BE2C (cell line): ENCODE results near the gene SREBF2.

Experiments
- DNase-seq: peaks from one replicate; pipeline ENCODE4 v3.0.0-alpha.2; 2020
- H3K27me3 ChIP-seq: fragments of 250-450 bp; sonication (Bioruptor Pico); 2 replicates; pipeline ENCODE4 v1.5.1; 2020; ENCODE audit warnings: mild to moderate bottlenecking
- H3K36me3 ChIP-seq: fragments of 250-450 bp; sonication (Bioruptor Pico); 2 replicates; pipeline ENCODE4 v1.5.1; 2020; ENCODE audit warnings: mild to moderate bottlenecking
- H3K4me1 ChIP-seq: fragments of 250-450 bp; sonication (Bioruptor Pico); 2 replicates; pipeline ENCODE4 v1.5.1; 2020
- H3K4me3 ChIP-seq: 2 replicates; pipeline ENCODE4 v1.5.1; 2011; ENCODE audit warnings: low read depth, low read length
- H3K9me3 ChIP-seq: fragments of 250-450 bp; sonication (Bioruptor Pico); 2 replicates; pipeline ENCODE4 v1.5.1; 2020
- TF ChIP-seq, protein P1 (sequence below): IDR thresholded peaks from 2 replicates; pipeline ENCODE4 v1.5.1; 2012; ENCODE audit warnings: mild to moderate bottlenecking, low read depth, low read length

The SREBF2 gene

GRCh38 chr22:41838842-41839618, 6.1 kb downstream of the SREBF2 start:
- Histone ChIP-seq H3K27me3 (no peaks in the 10 kb centered on the region), H3K9me3 (no peaks in the 10 kb centered on the region), H3K36me3 (peaks cover 85% of the 10 kb centered on the region), H3K4me3 (no peak overlapping the region), H3K4me1 (peaks cover under 1% of the 10 kb centered on the region)
- TF ChIP-seq, protein P1, sequence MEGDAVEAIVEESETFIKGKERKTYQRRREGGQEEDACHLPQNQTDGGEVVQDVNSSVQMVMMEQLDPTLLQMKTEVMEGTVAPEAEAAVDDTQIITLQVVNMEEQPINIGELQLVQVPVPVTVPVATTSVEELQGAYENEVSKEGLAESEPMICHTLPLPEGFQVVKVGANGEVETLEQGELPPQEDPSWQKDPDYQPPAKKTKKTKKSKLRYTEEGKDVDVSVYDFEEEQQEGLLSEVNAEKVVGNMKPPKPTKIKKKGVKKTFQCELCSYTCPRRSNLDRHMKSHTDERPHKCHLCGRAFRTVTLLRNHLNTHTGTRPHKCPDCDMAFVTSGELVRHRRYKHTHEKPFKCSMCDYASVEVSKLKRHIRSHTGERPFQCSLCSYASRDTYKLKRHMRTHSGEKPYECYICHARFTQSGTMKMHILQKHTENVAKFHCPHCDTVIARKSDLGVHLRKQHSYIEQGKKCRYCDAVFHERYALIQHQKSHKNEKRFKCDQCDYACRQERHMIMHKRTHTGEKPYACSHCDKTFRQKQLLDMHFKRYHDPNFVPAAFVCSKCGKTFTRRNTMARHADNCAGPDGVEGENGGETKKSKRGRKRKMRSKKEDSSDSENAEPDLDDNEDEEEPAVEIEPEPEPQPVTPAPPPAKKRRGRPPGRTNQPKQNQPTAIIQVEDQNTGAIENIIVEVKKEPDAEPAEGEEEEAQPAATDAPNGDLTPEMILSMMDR, result no peak
- no peak for DNase-seq

- no peak for DNase-seq
- no peak overlapping the region for H3K4me3 ChIP-seq
Measured at GRCh38 chr22:41840216-41840615, 7.3 kb downstream of the SREBF2 start.

DNA sequence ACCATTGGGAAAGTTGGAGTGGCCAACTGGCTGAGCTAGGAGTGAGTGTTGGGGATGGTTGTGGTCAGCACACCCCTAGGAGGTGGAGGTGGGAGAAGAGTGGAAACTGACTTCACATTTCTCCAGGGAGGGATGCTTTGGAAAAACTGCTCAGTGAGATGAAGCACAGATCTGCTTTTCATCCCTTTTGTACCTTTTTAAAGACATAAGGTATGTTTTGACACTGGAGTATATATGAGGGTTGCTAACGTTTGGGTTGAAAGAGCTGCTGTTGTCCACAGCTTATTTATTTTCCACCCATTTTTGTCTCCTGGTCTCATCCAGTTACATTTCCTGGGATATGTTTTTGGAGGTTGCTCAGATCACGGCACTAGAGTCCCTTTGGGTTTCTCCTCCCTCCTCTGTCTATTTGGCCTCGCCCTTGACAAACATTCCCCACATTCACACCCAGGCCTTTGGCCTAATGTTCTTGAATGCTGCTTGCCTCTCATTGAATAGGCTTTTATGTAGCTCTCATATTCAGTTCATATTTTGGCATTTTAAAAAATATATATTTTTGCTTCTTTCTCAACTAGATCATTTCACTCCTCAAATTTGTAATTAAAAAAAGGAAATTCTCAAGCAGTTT, 8.3 kb downstream of the SREBF2 start:
- H3K4me1 ChIP-seq, result peaks cover 16% of the 10 kb centered on the region
- no peaks in the 10 kb centered on the region for H3K9me3 ChIP-seq
- TF ChIP-seq, protein P1, result no peak
- H3K4me3 ChIP-seq, result no peak overlapping the region
- H3K36me3 ChIP-seq, result peaks cover 82% of the 10 kb centered on the region
- DNase-seq, result no peak
- H3K27me3 ChIP-seq, result no peaks in the 10 kb centered on the region

More at GRCh38 chr22:41840216-41840615, 7.3 kb downstream of the SREBF2 start:
- Histone ChIP-seq H3K9me3 (no peaks in the 10 kb centered on the region), H3K36me3 (peaks cover 84% of the 10 kb centered on the region), H3K4me1 (peaks cover 7% of the 10 kb centered on the region), H3K27me3 (no peaks in the 10 kb centered on the region)
- TF ChIP-seq, protein P1, result no peak

GRCh38 chr22:41842996-41843970, 10.4 kb downstream of the SREBF2 start:
- Histone ChIP-seq H3K4me1 (peaks cover 20% of the 10 kb centered on the region), H3K4me3 (no peak overlapping the region), H3K36me3 (peaks cover 68% of the 10 kb centered on the region), H3K27me3 (no peaks in the 10 kb centered on the region), H3K9me3 (no peaks in the 10 kb centered on the region)
- TF ChIP-seq, protein P1, result no peak
- DNase-seq, result no peak

DNA sequence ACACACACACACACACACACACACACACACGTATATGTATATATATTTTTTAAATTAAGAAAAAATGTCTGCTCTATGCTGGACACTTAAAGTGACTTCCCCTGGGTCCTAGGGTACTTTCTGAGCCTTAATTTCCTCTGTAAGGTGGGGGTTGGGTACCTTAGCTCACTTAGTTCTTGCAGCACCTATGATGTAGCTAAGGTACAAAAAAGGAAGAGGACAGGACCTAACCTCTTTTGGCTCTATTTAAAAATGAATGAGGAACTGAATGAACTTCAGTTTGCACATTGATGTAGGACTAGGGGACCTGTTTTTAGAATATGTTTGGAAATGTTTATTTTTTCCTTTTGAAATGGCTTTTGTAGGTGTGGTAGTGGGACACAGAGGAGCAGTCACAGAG, 11.1 kb downstream of the SREBF2 start:
- no peak for DNase-seq
- Histone ChIP-seq H3K4me1 (peaks cover 20% of the 10 kb centered on the region), H3K9me3 (no peaks in the 10 kb centered on the region), H3K36me3 (peaks cover 66% of the 10 kb centered on the region), H3K27me3 (no peaks in the 10 kb centered on the region), H3K4me3 (no peak overlapping the region)
- TF ChIP-seq, protein P1, result no peak
